Glutamatergic neuron (in vitro differentiated cells): ENCODE data around the gene NOVA2. TPM values are rescaled to one million over a fixed set of nuclear protein-coding genes. Genes with fewer than 3 reads are reported as not detected.

ENCODE experiments used
- DNase-seq: peaks from one replicate; pipeline ENCODE4 v3.0.0; 2022
- H3K27ac Mint-ChIP-seq: one replicate; pipeline ENCODE4 v1.8.0; 2020; ENCODE audit warnings: mild to moderate bottlenecking, mixed read lengths, inconsistent platforms; ENCODE audit not compliant: unreplicated experiment
- H3K27me3 Mint-ChIP-seq: one replicate; pipeline ENCODE4 v1.8.0; 2020; ENCODE audit warnings: mild to moderate bottlenecking, moderate library complexity, mixed read lengths, inconsistent platforms; ENCODE audit not compliant: unreplicated experiment
- H3K36me3 Mint-ChIP-seq: one replicate; pipeline ENCODE4 v1.8.0; 2020; ENCODE audit warnings: mild to moderate bottlenecking, mixed read lengths, inconsistent platforms; ENCODE audit not compliant: unreplicated experiment
- H3K4me1 Mint-ChIP-seq: one replicate; pipeline ENCODE4 v1.8.0; 2020; ENCODE audit warnings: mild to moderate bottlenecking, low read depth, mixed read lengths, inconsistent platforms; ENCODE audit not compliant: unreplicated experiment
- H3K4me3 Mint-ChIP-seq: one replicate; pipeline ENCODE4 v1.8.0; 2020; ENCODE audit warnings: mild to moderate bottlenecking, mixed read lengths, inconsistent platforms; ENCODE audit not compliant: unreplicated experiment
- H3K9me3 Mint-ChIP-seq: one replicate; pipeline ENCODE4 v1.8.0; 2020; ENCODE audit warnings: mild to moderate bottlenecking, moderate library complexity, mixed read lengths, inconsistent platforms; ENCODE audit not compliant: unreplicated experiment
- CTCF ChIP-seq: fragments of 200-600 bp; sonication (generic); IDR thresholded peaks from one replicate; pipeline ENCODE4 v1.5.0; 2021; ENCODE audit not compliant: partially characterized antibody, unreplicated experiment
- total RNA-seq: library from RNA; stranded (reverse); fragmentation: NEBNext Ultra II Directional; extraction: Animal tissue kit (Norgen Biotek cat#: 25700); gene quantifications from one replicate; pipeline ENCODE4 v1.2.1, GENCODE V29; 2021; ENCODE audit not compliant: unreplicated experiment

NOVA2 gene
- total RNA-seq, 1 donor from 2014 or later = 163 TPM

GRCh38 chr19:45994998-45995714 lies 21.5 kb upstream of the NOVA2 start, which contains the start of gene CCDC61:
CCDC61 (plus strand) TSS chr19:45995467; CDS start chr19:46003019, 7,552 bp downstream.
- peak; percentile 91 for DNase-seq
- peaks cover 10% of the 10 kb centered on the region for H3K9me3 Mint-ChIP-seq

GRCh38 chr19:45994456-45994997 lies 20.9 kb upstream of the NOVA2 start:
- Mint-ChIP-seq H3K27ac (peak overlapping the region; percentile 33), H3K36me3 (peaks cover 2% of the 10 kb centered on the region), H3K4me1 (peaks cover 13% of the 10 kb centered on the region), H3K4me3 (peak overlapping the region; percentile 40), H3K27me3 (peaks cover 4% of the 10 kb centered on the region), H3K9me3 (peaks cover 9% of the 10 kb centered on the region)
- no peak for DNase-seq
- TF ChIP-seq CTCF = no peak

More at GRCh38 chr19:45994998-45995714, 21.5 kb upstream of the NOVA2 start, which contains the start of gene CCDC61:
- Mint-ChIP-seq H3K36me3 (no peaks in the 10 kb centered on the region), H3K4me3 (peak within 1 kb of the TSS; percentile 40), H3K27me3 (peaks cover 6% of the 10 kb centered on the region), H3K27ac (peak within 1 kb of the TSS; percentile 33), H3K4me1 (peaks cover 16% of the 10 kb centered on the region)
- no peak for TF ChIP-seq CTCF

- no peak for DNase-seq
- no peak overlapping the region for H3K4me3 Mint-ChIP-seq
- no peaks in the 10 kb centered on the region for H3K4me1 Mint-ChIP-seq
- H3K27me3 Mint-ChIP-seq = peaks cover 10% of the 10 kb centered on the region
- H3K27ac Mint-ChIP-seq = no peak overlapping the region
- peaks cover 4% of the 10 kb centered on the region for H3K36me3 Mint-ChIP-seq
- TF ChIP-seq CTCF = no peak
- H3K9me3 Mint-ChIP-seq = peaks cover 8% of the 10 kb centered on the region
Measured at GRCh38 chr19:45990113-45990728, 16.6 kb upstream of the NOVA2 start.

- Mint-ChIP-seq H3K27ac (no peak overlapping the region), H3K9me3 (peaks cover 6% of the 10 kb centered on the region), H3K36me3 (peaks cover 4% of the 10 kb centered on the region), H3K4me1 (peaks cover 13% of the 10 kb centered on the region), H3K4me3 (no peak overlapping the region), H3K27me3 (peaks cover 15% of the 10 kb centered on the region)
- no peak for DNase-seq
- TF ChIP-seq CTCF = no peak
Measured at GRCh38 chr19:45985321-45985720, 11.7 kb upstream of the NOVA2 start.
